K562 (cell line): ENCODE data around the gene NSUN6. TPM values are rescaled to one million over a fixed set of nuclear protein-coding genes. Genes with fewer than 3 reads are reported as not detected.

Experiments used
- BCL6 ChIP-seq: fragments of 250-450 bp; sonication (Bioruptor Pico); IDR thresholded peaks from 2 replicates; pipeline ENCODE4 v1.4.0; 2020
- FOXJ2 ChIP-seq: fragments of 200-800 bp; sonication (Bioruptor generic); IDR thresholded peaks from 2 replicates; pipeline ENCODE4 v1.6.1; 2016; ENCODE audit warnings: missing genetic modification characterization, missing compliant biosample characterization
- GABPA ChIP-seq: fragments of 200-800 bp; sonication (Bioruptor generic); conservative IDR thresholded peaks from 2 replicates; pipeline ENCODE4 v1.6.1; 2016; ENCODE audit warnings: low read depth, missing genetic modification characterization, missing compliant biosample characterization
- GTF2F1 ChIP-seq: IDR thresholded peaks from 2 replicates; pipeline ENCODE4 v1.6.1; 2011; ENCODE audit warnings: low read depth, low read length, improper control_type of control experiment
- HNRNPL ChIP-seq: fragments of 200-400 bp; formaldehyde crosslinking; IDR thresholded peaks from 2 replicates; pipeline ENCODE4 v1.6.1; 2017; ENCODE audit warnings: low read depth, mild to moderate bottlenecking, low read length
- KLF10 ChIP-seq: fragments of 250-450 bp; sonication (Bioruptor Pico); IDR thresholded peaks from 2 replicates; pipeline ENCODE4 v1.6.1; 2021; ENCODE audit warnings: matching md5 sums
- MBD2 ChIP-seq: sonication (generic); IDR thresholded peaks from 2 replicates; pipeline ENCODE4 v1.6.1; 2016; ENCODE audit warnings: low read depth, borderline replicate concordance
- MEIS2 ChIP-seq: fragments of 450-650 bp; IDR thresholded peaks from 2 replicates; pipeline ENCODE4 v1.6.1; 2014; ENCODE audit warnings: mild to moderate bottlenecking; ENCODE audit not compliant: partially characterized antibody
- MTA1 ChIP-seq: fragments of 450-650 bp; IDR thresholded peaks from 2 replicates; pipeline ENCODE4 v1.6.1; 2017; ENCODE audit warnings: borderline replicate concordance
- MXI1 ChIP-seq: IDR thresholded peaks from 2 replicates; pipeline ENCODE4 v1.6.1; 2011; ENCODE audit warnings: low read depth, mild to moderate bottlenecking, improper control_type of control experiment, low read length
- NFRKB ChIP-seq: fragments of 450-650 bp; IDR thresholded peaks from 2 replicates; pipeline ENCODE4 v1.6.1; 2016; ENCODE audit warnings: low read depth
- NR2C1 ChIP-seq, 2 experiments: fragments of 450-650 bp; IDR thresholded peaks; 2 replicates each; pipeline ENCODE4 v1.6.1; 2017; ENCODE audit warnings: mild to moderate bottlenecking in 2 of 2, antibody characterized with exemption in 1 of 2, inconsistent platforms in 1 of 2, missing compliant biosample characterization in 1 of 2, missing genetic modification characterization in 1 of 2
- NR2C2 ChIP-seq, 2 experiments: fragments of 200-800 bp in 1 of 2; sonication (Bioruptor generic) in 1 of 2; sonication (generic) in 1 of 2; formaldehyde crosslinking in 1 of 2; IDR thresholded peaks; 2 replicates each; pipeline versions ENCODE4 v1.6.1 to v1.8.0; 2016 to 2022; ENCODE audit warnings: mild to moderate bottlenecking in 1 of 2, missing compliant biosample characterization in 1 of 2, missing genetic modification characterization in 1 of 2, missing genetic modification reagents in 1 of 2
- PML ChIP-seq: IDR thresholded peaks from 2 replicates; pipeline ENCODE4 v1.6.1; 2012; ENCODE audit warnings: low read length, inconsistent platforms
- PREB ChIP-seq: sonication (generic); formaldehyde crosslinking; IDR thresholded peaks from 2 replicates; pipeline ENCODE4 v1.8.1; 2023; ENCODE audit warnings: mild to moderate bottlenecking, missing genetic modification reagents
- SIN3B ChIP-seq: fragments of 450-650 bp; IDR thresholded peaks from 2 replicates; pipeline ENCODE4 v1.6.1; 2017; ENCODE audit warnings: low read depth, mild to moderate bottlenecking, moderate library complexity
- SREBF1 ChIP-seq: fragments of 150-350 bp; IDR thresholded peaks from 2 replicates; pipeline ENCODE4 v1.6.1; 2014; ENCODE audit warnings: antibody characterized with exemption, low read depth, low read length, borderline replicate concordance
- TAL1 ChIP-seq: fragments of 450-650 bp; IDR thresholded peaks from 2 replicates; pipeline ENCODE4 v1.6.1; 2016; ENCODE audit warnings: mild to moderate bottlenecking
- ZNF12 ChIP-seq: sonication (generic); formaldehyde crosslinking; IDR thresholded peaks from 2 replicates; pipeline ENCODE4 v1.4.0; 2020; ENCODE audit warnings: mild to moderate bottlenecking, missing genetic modification reagents
- ZZZ3 ChIP-seq: fragments of 450-650 bp; IDR thresholded peaks from 2 replicates; pipeline ENCODE4 v1.6.1; 2016; ENCODE audit warnings: antibody characterized with exemption, mild to moderate bottlenecking, moderate library complexity
- polyA plus RNA-seq, 8 experiments: library from polyadenylated mRNA; depleted of rRNA in 4 of 8; stranded (reverse) in 5 of 8; unstranded in 3 of 8; fragments of >200 nt; fragmentation: Nextera tagmentation in 2 of 8; fragmentation: Illumina TruSeq in 1 of 8; extraction: Ambion mirVana in 2 of 8; extraction: Trizol in 1 of 8; gene quantifications; 2 replicates each; pipeline versions ENCODE4 v1.2.1 to v1.2.3, GENCODE V29; 2011 to 2014; ENCODE audit warnings: inconsistent platforms in 1 of 8, missing spikeins in 1 of 8
- total RNA-seq, 7 experiments: library from RNA; depleted of rRNA in 6 of 7; stranded (reverse); fragments of >200 nt in 6 of 7; fragmentation: Illumina TruSeq in 2 of 7; extraction: Trizol in 2 of 7; gene quantifications; 2 replicates each; pipeline versions ENCODE4 v1.2.1 to v1.2.3, GENCODE V29; 2011 to 2021; ENCODE audit warnings: low replicate concordance in 1 of 7
- TF ChIP-seq, protein P1 (sequence below): fragments of 450-650 bp; IDR thresholded peaks from 2 replicates; pipeline ENCODE4 v1.7.0; 2016; ENCODE audit warnings: borderline replicate concordance
- TF ChIP-seq, protein P2 (sequence below): fragments of 250-450 bp; sonication (Bioruptor Pico); IDR thresholded peaks from 2 replicates; pipeline ENCODE4 v1.4.0; 2020; ENCODE audit warnings: mild to moderate bottlenecking, moderate library complexity

The NSUN6 gene
- total and polyA plus RNA-seq, 9 of the 15 experiments (the other 6 are each of a cell fraction or from before 2014, with no cell fraction given): 12.5 to 33.1 (median 24.2) TPM

DNA sequence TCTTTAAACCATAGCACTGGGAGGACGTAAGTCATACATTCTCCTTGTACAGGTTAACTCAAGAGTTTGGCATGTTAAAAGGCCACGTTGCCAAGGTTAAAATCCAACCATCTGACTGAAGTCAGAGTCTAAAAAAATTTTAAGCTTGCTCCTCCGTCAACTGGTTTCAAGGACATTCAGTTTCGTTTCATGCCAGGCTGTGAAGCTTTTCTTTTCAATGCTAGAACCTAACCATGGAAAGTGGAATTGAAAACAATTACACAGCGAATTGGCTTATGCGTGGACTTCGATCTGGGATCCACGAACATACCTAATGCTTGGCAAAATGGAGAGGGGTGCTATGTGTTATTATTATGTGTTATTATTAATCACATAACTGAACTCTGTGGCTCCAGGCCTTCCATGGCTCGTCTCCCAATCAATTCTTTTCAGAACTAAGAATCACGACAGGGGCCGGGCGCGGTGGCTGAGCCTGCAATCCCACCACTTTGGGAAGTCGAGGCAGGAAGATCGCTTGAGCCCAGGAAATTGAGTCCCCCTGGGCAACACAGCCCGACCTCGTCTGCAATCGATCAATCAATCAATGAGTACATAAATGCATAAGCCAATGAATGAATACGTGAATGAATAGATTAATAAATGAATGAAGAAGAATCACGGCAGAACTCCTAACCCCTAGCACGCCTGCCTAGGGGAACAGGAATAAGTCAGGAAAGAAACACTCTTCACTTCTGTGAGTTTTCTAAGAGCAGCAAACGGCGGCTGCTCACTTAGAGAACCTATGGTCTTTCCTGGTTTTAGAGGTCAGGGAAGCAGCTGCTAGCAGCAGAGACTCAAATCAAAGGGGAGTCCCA is 7.1 kb upstream of the NSUN6 start (continued):
- TF ChIP-seq SREBF1 (no peak), PREB (CRISPR knock-in tag) (no peak), PML (0 out of 2 replicates have a peak, but pooled peaks have one; percentile 5), HNRNPL (no peak), BCL6 (CRISPR knock-in tag) (no peak), KLF10 (CRISPR knock-in tag) (no peak), MTA1 (no peak), SIN3B (no peak), TAL1 (no peak), NFRKB (peak; percentile 82; the same call in 1 of the 2 replicates), NR2C2 (CRISPR knock-in tag; IDR thresholded peaks at IDR 0.05) (no peak), NR2C2 (tag; IDR thresholded peaks at IDR 0.05) (no peak), MXI1 (no peak), ZZZ3 (no peak), ZNF12 (no peak), MEIS2 (peak; percentile 39), FOXJ2 (peak; percentile 26; the same call in 1 of the 2 replicates), MBD2 (no peak), NR2C1 (IDR thresholded peaks at IDR 0.05) (no peak), NR2C1 (tag; IDR thresholded peaks at IDR 0.05) (no peak), GTF2F1 (no peak), GABPA (tag) (no peak)
- TF ChIP-seq, protein P1, sequence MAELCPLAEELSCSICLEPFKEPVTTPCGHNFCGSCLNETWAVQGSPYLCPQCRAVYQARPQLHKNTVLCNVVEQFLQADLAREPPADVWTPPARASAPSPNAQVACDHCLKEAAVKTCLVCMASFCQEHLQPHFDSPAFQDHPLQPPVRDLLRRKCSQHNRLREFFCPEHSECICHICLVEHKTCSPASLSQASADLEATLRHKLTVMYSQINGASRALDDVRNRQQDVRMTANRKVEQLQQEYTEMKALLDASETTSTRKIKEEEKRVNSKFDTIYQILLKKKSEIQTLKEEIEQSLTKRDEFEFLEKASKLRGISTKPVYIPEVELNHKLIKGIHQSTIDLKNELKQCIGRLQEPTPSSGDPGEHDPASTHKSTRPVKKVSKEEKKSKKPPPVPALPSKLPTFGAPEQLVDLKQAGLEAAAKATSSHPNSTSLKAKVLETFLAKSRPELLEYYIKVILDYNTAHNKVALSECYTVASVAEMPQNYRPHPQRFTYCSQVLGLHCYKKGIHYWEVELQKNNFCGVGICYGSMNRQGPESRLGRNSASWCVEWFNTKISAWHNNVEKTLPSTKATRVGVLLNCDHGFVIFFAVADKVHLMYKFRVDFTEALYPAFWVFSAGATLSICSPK: no peak
- TF ChIP-seq, protein P2, sequence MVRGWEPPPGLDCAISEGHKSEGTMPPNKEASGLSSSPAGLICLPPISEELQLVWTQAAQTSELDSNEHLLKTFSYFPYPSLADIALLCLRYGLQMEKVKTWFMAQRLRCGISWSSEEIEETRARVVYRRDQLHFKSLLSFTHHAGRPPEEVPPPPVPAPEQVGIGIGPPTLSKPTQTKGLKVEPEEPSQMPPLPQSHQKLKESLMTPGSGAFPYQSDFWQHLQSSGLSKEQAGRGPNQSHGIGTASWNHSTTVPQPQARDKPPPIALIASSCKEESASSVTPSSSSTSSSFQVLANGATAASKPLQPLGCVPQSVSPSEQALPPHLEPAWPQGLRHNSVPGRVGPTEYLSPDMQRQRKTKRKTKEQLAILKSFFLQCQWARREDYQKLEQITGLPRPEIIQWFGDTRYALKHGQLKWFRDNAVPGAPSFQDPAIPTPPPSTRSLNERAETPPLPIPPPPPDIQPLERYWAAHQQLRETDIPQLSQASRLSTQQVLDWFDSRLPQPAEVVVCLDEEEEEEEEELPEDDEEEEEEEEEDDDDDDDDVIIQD (CRISPR knock-in tag): no peak
